ENCODE measurements around the gene MRPL38. TPM values are rescaled to one million over a fixed set of nuclear protein-coding genes. Genes with fewer than 3 reads are reported as not detected.

The MRPL38 gene
- total and polyA plus RNA-seq, 4 donors, result 26.3 to 116 (median 75.9) TPM

DNA sequence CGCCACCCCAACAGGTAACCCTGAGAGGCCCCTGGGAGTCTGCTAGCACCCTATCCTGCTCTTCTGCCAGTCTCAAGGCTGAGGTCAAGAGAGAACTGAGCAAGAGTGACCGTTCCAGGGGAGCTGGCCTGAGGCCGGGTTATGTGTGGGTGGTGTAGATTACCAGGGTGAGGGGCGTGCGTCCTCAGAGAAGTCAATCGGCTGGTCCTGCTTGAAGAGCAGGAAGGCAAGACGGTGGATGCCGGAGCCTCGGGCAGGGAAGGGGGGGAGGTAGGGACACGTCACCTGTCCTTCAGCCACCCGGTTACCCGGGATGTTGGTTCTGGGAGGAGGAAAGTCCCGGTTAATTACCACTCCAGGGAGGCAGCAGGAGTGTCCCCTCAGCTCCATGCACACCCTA is 5.3 kb downstream of the MRPL38 start:
- Histone ChIP-seq H3K27me3 (ENCODE audit: control insufficient read depth, insufficient read depth, low read length) (no peaks in the 10 kb centered on the region), H3K36me3 (ENCODE audit: control insufficient read depth, insufficient read depth, low read length) (peaks cover 70% of the 10 kb centered on the region), H3K4me3 (ENCODE audit: low read depth, low read length) (no peak overlapping the region), H3K9me3 (ENCODE audit: control insufficient read depth, insufficient read depth, low read length) (no peaks in the 10 kb centered on the region), H3K27ac (ENCODE audit: low read depth, low read length) (no peak overlapping the region), H3K4me1 (ENCODE audit: control insufficient read depth, insufficient read depth, low read length) (peaks cover 44% of the 10 kb centered on the region)
- WGBS (ENCODE audit: insufficient coverage), result 97% methylated on average over 8 of the region's 13 CpGs
- no peak for DNase-seq (ENCODE audit: low read depth in 4 of 6, low spot score in 6 of 6)

DNA sequence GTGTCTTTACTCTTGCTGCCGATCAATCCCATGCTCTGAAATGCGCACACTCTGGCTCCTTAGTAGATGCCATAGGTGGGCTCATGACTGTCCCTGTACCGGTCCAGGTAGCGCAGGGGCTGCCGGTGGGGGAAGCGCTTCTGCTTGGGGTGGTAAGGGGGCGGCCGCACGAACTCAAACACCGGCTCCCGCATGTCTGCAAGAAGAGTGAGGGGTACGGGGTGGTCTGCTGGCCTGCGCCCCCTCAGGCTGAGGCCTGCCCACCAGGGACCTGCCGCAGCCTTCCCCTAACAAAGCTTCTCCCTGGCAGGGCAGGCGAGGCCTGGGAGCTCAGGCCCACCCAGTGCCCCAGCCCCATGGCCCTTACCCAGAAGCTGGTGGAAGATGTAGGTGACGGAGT is 5.9 kb downstream of the MRPL38 start:
- Histone ChIP-seq H3K27me3 (ENCODE audit: control insufficient read depth, insufficient read depth, low read length) (no peaks in the 10 kb centered on the region), H3K36me3 (ENCODE audit: control insufficient read depth, insufficient read depth, low read length) (peaks cover 73% of the 10 kb centered on the region), H3K4me3 (ENCODE audit: low read depth, low read length) (no peak overlapping the region), H3K27ac (ENCODE audit: low read depth, low read length) (no peak overlapping the region), H3K4me1 (ENCODE audit: control insufficient read depth, insufficient read depth, low read length) (peaks cover 43% of the 10 kb centered on the region), H3K9me3 (ENCODE audit: control insufficient read depth, insufficient read depth, low read length) (no peaks in the 10 kb centered on the region)
- DNase-seq (ENCODE audit: low read depth in 4 of 6, low spot score in 6 of 6), result no peak
- WGBS (ENCODE audit: insufficient coverage), result 98% methylated on average over 13 of the region's 16 CpGs

DNA sequence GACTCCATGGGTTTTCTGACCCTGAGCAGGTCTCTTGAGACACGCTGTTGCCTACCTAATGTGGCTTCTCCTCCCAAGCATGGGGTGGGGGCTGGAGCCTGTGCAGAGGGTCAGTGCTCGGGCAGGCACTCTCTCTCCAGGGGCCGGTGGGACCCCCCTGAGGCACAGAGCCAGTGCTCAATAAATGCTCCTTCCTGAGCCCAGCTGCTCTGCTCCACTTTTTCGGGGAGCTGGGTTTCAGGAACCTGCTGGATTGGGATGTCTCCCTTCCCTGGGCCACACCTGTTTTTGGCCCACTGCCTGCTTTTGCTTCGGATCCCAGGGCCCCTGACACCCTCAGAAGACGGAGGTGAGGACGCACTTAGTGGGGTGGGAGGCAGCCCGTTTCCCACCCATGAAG is 6.6 kb downstream of the MRPL38 start:
- no peaks in the 10 kb centered on the region for H3K9me3 ChIP-seq (ENCODE audit: control insufficient read depth, insufficient read depth, low read length)
- 94% methylated on average over 7 of the region's 8 CpGs for WGBS (ENCODE audit: insufficient coverage)
- peaks cover 40% of the 10 kb centered on the region for H3K4me1 ChIP-seq (ENCODE audit: control insufficient read depth, insufficient read depth, low read length)
- peaks cover 77% of the 10 kb centered on the region for H3K36me3 ChIP-seq (ENCODE audit: control insufficient read depth, insufficient read depth, low read length)
- no peak for DNase-seq (ENCODE audit: low read depth in 4 of 6, low spot score in 6 of 6)
- no peaks in the 10 kb centered on the region for H3K27me3 ChIP-seq (ENCODE audit: control insufficient read depth, insufficient read depth, low read length)
- no peak overlapping the region for H3K4me3 ChIP-seq (ENCODE audit: low read depth, low read length)
- no peak overlapping the region for H3K27ac ChIP-seq (ENCODE audit: low read depth, low read length)

DNA sequence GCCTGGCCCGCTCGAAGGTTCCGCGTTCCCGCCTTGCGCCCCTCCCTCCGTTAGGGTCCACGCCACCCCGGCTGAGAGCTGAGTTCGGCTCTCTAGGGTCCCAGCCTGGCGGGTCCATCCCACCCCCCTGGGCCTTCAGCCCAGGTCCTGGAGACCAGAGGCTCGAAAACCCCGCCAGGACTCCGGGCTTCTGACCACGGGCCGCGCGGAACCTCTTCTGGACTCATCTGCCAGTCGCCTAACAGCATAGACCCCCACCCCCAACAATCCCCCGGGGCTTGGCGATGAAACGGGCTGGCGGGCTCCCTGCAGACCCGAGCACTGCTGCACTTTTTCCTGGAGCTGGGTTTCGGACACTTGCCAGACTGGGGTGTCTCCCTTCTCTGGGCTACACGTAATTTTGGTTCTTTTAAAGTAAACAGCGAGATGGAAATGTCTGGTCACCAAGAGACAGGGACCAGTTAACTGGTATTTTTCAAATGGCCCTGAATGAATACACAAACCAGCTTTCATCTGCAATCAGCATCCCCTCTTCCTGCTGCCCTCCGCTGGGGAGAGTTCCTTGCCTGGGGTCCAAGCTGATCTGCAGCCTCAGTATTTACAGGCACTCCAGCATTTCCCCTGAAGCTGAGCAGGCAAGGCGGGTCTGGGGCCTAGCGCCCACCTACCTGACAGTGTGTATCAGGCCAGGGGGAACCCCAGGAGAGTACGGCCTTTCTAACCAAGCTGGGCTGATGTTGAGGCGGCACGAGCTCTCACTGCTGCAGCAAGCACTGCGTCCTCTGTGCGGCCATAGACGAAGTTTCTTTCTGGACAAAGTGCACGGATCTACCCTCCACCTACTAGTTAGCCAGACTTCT is 7.3 kb downstream of the MRPL38 start:
- peak in 2 of 6 donors; percentile 13 to 61 for DNase-seq (ENCODE audit: low read depth in 4 of 6, low spot score in 6 of 6)
- Histone ChIP-seq H3K4me1 (ENCODE audit: control insufficient read depth, insufficient read depth, low read length) (peaks cover 44% of the 10 kb centered on the region), H3K4me3 (ENCODE audit: low read depth, low read length) (peak overlapping the region; percentile 45), H3K27ac (ENCODE audit: low read depth, low read length) (peak overlapping the region; percentile 92), H3K9me3 (ENCODE audit: control insufficient read depth, insufficient read depth, low read length) (no peaks in the 10 kb centered on the region), H3K27me3 (ENCODE audit: control insufficient read depth, insufficient read depth, low read length) (no peaks in the 10 kb centered on the region), H3K36me3 (ENCODE audit: control insufficient read depth, insufficient read depth, low read length) (peaks cover 77% of the 10 kb centered on the region)
- 28% methylated on average over 30 of the region's 37 CpGs for WGBS (ENCODE audit: insufficient coverage)

DNA sequence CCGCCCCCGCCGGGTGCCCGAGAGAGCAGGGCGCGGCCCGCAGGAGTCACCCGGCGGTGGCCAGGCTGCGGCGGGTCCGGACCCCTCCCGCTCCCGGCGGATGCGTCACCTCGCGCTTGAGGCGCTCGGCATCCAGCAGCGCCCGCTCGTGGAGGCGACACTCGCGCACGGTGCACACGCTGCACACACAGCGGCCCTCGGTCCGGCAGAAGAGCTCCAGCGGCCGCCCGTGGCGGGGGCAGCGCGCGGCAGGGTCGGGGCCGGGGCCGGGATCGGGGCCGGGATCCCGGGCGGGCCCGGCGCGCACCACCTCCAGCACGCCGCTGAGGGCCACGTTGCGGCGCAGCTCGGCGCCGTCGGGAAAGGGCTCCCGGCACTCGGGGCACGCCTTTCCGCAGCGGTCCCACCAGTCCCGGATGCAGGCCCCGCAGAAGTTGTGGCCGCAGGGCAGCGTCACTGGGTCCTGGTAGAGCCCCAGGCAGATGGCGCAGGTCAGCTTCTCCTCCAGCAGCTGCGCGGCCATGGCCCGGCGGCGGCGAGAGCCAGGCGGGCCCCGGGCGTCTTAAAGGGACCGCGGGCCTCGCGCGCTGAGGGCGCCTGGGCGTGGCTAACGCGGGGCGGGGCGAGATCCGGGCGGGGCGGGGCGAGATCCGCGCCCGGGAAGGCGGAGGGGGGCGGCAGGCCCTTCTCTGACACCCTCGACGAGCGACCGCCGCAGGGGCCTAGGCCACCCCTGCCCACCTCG is 8.1 kb downstream of the MRPL38 start, which contains the start of gene TRIM65:
TSS of gene TRIM65 (minus strand) at position 537 of the 745 bp plus-strand sequence. CDS start at position 523, 14 bp downstream.
- WGBS (ENCODE audit: insufficient coverage), result under 1% methylated on average over 102 of the region's 102 CpGs
- Histone ChIP-seq H3K9me3 (ENCODE audit: control insufficient read depth, insufficient read depth, low read length) (no peaks in the 10 kb centered on the region), H3K36me3 (ENCODE audit: control insufficient read depth, insufficient read depth, low read length) (peaks cover 78% of the 10 kb centered on the region), H3K4me3 (ENCODE audit: low read depth, low read length) (peak within 1 kb of the TSS; percentile 62), H3K4me1 (ENCODE audit: control insufficient read depth, insufficient read depth, low read length) (peaks cover 51% of the 10 kb centered on the region), H3K27me3 (ENCODE audit: control insufficient read depth, insufficient read depth, low read length) (no peaks in the 10 kb centered on the region), H3K27ac (ENCODE audit: low read depth, low read length) (peak within 1 kb of the TSS; percentile 92)
- peak in 3 of 6 donors; percentile 66 to 92 (median 87) for DNase-seq (ENCODE audit: low read depth in 4 of 6, low spot score in 6 of 6)

DNA sequence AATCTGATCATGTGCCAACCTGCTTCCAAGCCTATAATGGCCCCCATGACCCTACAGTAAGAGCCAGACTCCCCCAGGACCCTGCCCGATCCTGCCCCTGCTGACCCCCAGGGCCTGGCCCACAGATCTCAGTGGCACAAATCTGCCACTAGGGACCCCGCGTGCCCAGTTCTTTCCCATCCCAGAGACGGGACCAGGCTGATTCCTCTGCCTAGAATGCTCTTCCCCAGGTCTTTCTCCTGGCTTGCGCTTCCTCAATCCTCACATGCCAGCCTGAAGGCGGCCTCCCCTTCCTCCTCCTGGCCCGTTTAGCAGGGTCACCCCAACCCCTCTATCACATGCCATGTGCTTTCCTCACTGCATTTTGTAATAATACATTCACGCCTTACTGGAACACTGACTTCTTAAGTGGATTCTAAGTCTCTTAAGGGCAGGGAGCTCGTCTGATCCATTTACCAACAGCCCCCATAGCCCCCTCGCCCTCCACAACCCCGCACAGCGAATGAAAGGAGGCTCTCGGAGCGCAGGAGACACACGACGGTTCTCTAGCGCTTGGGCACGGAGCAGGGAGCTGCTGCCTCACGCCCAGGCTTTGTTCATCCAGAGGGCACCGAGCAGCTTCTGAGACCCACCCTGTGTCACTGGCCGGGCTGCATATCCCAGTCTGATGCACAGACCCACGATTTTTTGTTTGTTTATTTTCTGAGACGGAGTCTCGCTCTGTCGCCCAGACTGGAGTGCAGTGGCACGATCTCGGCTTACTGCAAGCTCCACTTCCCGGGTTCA is 9.1 kb downstream of the MRPL38 start:
- Histone ChIP-seq H3K27me3 (ENCODE audit: control insufficient read depth, insufficient read depth, low read length) (no peaks in the 10 kb centered on the region), H3K9me3 (ENCODE audit: control insufficient read depth, insufficient read depth, low read length) (no peaks in the 10 kb centered on the region), H3K36me3 (ENCODE audit: control insufficient read depth, insufficient read depth, low read length) (peaks cover 78% of the 10 kb centered on the region), H3K27ac (ENCODE audit: low read depth, low read length) (peak overlapping the region; percentile 6), H3K4me1 (ENCODE audit: control insufficient read depth, insufficient read depth, low read length) (peaks cover 53% of the 10 kb centered on the region), H3K4me3 (ENCODE audit: low read depth, low read length) (peak overlapping the region; percentile 62)
- peak in 1 of 6 donors; percentile 25 for DNase-seq (ENCODE audit: low read depth in 4 of 6, low spot score in 6 of 6)
- WGBS (ENCODE audit: insufficient coverage), result 27% methylated on average over 26 of the region's 28 CpGs

DNA sequence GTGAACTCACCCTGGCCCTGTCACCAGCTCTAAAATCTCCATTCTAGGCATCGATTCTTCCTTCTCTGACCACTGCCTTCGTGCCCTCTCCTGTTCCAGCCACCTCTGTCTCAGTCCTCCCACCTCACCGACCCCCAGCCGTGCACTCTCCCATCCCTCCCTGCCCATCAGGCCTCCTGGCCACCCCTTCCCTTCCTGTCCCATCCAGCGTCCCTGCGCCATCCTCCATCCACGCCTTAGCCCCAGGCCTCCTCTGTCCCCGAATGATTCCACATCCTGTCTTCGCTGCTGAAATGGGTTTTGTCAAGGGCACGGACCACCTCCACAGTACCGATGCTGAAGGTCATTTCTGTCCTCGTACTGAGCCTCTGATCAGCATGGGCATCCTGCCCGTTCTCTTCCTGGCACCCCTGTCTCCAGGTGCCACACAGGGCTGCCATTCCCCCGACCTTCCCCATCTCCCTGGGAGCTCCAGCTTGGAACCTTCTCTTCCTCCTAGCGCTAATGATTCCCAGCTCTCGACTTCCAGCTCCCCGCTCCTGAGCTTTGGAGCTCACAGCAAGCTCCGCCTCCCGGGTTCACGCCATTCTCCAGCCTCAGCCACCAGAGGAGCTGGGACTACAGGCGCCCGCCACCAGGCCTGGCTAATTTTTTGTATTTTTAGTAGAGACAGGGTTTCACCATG is 10.5 kb downstream of the MRPL38 start:
- Histone ChIP-seq H3K27ac (ENCODE audit: low read depth, low read length) (no peak overlapping the region), H3K4me3 (ENCODE audit: low read depth, low read length) (no peak overlapping the region), H3K4me1 (ENCODE audit: control insufficient read depth, insufficient read depth, low read length) (peaks cover 53% of the 10 kb centered on the region), H3K36me3 (ENCODE audit: control insufficient read depth, insufficient read depth, low read length) (peaks cover 74% of the 10 kb centered on the region), H3K27me3 (ENCODE audit: control insufficient read depth, insufficient read depth, low read length) (no peaks in the 10 kb centered on the region), H3K9me3 (ENCODE audit: control insufficient read depth, insufficient read depth, low read length) (no peaks in the 10 kb centered on the region)
- WGBS (ENCODE audit: insufficient coverage), result 80% methylated on average over 17 of the region's 22 CpGs
- DNase-seq (ENCODE audit: low read depth in 4 of 6, low spot score in 6 of 6), result peak in 1 of 6 donors; percentile 22

DNA sequence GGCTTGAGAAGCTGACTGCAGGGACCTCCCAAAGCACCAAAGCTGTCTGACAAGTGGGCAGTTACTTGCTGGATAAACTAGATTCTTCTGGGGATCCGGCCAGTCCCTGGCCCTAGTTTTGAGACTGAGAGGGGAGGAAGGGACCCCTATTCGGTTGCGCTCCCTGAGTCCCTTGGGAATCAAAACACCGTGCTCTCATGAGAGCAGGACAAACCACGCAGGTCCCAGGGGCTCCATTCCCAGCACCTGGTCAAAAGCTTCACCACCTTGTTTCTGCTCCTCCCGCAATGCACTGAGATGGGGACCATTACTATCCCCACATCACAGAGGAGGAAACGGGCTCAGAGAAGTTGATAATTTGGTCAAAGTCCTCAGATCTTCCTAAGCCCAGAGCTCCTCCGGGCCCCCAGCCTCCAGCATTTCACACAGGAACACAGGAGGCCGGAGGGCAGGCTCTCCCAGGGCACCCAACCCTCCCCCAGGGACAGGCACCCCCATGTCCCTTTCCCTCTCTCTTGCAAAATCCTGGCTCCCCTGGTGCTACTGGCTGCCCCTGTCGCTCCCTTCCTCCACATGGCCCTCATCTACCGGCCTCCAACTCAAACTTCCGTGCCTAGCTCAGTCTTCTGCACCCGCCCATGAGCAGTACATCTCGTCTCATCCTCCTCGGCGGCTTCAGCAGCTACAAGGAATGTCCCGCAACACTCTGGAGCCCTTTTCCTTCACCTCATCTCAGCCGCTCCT is 11.2 kb downstream of the MRPL38 start:
- DNase-seq (ENCODE audit: low read depth in 4 of 6, low spot score in 6 of 6), result no peak
- H3K27ac ChIP-seq (ENCODE audit: low read depth, low read length), result no peak overlapping the region
- H3K4me3 ChIP-seq (ENCODE audit: low read depth, low read length), result no peak overlapping the region
- H3K9me3 ChIP-seq (ENCODE audit: control insufficient read depth, insufficient read depth, low read length), result no peaks in the 10 kb centered on the region
- H3K27me3 ChIP-seq (ENCODE audit: control insufficient read depth, insufficient read depth, low read length), result no peaks in the 10 kb centered on the region
- peaks cover 53% of the 10 kb centered on the region for H3K4me1 ChIP-seq (ENCODE audit: control insufficient read depth, insufficient read depth, low read length)
- WGBS (ENCODE audit: insufficient coverage), result 87% methylated on average over 15 of the region's 18 CpGs
- peaks cover 70% of the 10 kb centered on the region for H3K36me3 ChIP-seq (ENCODE audit: control insufficient read depth, insufficient read depth, low read length)

Measured in spinal cord (tissue), 10 donors.